Skeletal muscle satellite cell (primary cell): ENCODE measurements around the gene ETFA.

Source experiments
- H3K27me3 ChIP-seq: 2 replicates; pipeline ENCODE4 v1.7.0; 2013; ENCODE audit warnings: low read length; ENCODE audit not compliant: control insufficient read depth, insufficient read depth
- H3K36me3 ChIP-seq: 2 replicates; pipeline ENCODE4 v1.7.0; 2013; ENCODE audit warnings: mild to moderate bottlenecking, control low read depth, low read length; ENCODE audit not compliant: insufficient read depth
- H3K4me1 ChIP-seq: 2 replicates; pipeline ENCODE4 v1.7.0; 2013; ENCODE audit warnings: low read length; ENCODE audit not compliant: control insufficient read depth, insufficient read depth
- H3K4me2 ChIP-seq: 2 replicates; pipeline ENCODE4 v1.7.0; 2013; ENCODE audit warnings: mild to moderate bottlenecking, low read length
- H3K4me3 ChIP-seq: 2 replicates; pipeline ENCODE4 v1.7.0; 2013; ENCODE audit warnings: low read length
- H3K9ac ChIP-seq: 2 replicates; pipeline ENCODE4 v1.7.0; 2013; ENCODE audit warnings: mild to moderate bottlenecking, low read depth, low read length, moderate library complexity
- H3K9me3 ChIP-seq: replicated peaks from 2 replicates; pipeline ENCODE4 v1.7.0; 2013; ENCODE audit warnings: mild to moderate bottlenecking, control low read depth, low read length

ETFA gene

GRCh38 chr15:76174654-76175053 lies 136.6 kb downstream of the ETFA start:
- peaks cover 29% of the 10 kb centered on the region for H3K4me1 ChIP-seq
- H3K4me2 ChIP-seq, result no peak overlapping the region
- H3K4me3 ChIP-seq, result no peak overlapping the region
- H3K27me3 ChIP-seq, result no peaks in the 10 kb centered on the region
- H3K36me3 ChIP-seq, result no peaks in the 10 kb centered on the region
- no peak overlapping the region for H3K9ac ChIP-seq
- no peaks in the 10 kb centered on the region for H3K9me3 ChIP-seq

- Histone ChIP-seq H3K9me3 (no peaks in the 10 kb centered on the region), H3K4me1 (peaks cover 28% of the 10 kb centered on the region), H3K36me3 (no peaks in the 10 kb centered on the region), H3K4me2 (no peak overlapping the region), H3K9ac (no peak overlapping the region), H3K4me3 (no peak overlapping the region), H3K27me3 (no peaks in the 10 kb centered on the region)
These were observed 137.9 kb downstream of the ETFA start for GRCh38 chr15:76173317-76173834.

DNA sequence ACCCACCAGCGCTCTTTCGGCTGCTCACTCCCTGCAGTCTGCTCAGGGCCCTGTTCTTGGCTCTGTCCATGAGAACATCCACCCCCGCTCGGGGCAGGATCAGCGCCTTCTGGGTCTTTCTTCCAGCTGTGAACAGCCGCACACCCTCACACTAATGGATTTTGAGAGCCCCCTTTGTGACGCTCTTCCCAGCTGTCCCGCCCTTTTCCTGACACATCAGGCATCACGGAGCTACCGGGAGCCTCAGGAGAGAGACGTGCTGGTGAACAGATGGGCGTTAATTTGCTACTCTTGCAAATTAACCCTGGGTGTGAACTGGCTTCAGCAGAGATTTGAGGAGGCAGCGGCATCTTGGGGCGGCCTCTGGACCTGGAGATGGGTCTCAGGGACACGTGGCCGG lies 138.5 kb downstream of the ETFA start:
- Histone ChIP-seq H3K4me3 (no peak overlapping the region), H3K4me1 (peaks cover 22% of the 10 kb centered on the region), H3K9ac (no peak overlapping the region), H3K4me2 (no peak overlapping the region), H3K27me3 (no peaks in the 10 kb centered on the region), H3K9me3 (no peaks in the 10 kb centered on the region), H3K36me3 (no peaks in the 10 kb centered on the region)

DNA sequence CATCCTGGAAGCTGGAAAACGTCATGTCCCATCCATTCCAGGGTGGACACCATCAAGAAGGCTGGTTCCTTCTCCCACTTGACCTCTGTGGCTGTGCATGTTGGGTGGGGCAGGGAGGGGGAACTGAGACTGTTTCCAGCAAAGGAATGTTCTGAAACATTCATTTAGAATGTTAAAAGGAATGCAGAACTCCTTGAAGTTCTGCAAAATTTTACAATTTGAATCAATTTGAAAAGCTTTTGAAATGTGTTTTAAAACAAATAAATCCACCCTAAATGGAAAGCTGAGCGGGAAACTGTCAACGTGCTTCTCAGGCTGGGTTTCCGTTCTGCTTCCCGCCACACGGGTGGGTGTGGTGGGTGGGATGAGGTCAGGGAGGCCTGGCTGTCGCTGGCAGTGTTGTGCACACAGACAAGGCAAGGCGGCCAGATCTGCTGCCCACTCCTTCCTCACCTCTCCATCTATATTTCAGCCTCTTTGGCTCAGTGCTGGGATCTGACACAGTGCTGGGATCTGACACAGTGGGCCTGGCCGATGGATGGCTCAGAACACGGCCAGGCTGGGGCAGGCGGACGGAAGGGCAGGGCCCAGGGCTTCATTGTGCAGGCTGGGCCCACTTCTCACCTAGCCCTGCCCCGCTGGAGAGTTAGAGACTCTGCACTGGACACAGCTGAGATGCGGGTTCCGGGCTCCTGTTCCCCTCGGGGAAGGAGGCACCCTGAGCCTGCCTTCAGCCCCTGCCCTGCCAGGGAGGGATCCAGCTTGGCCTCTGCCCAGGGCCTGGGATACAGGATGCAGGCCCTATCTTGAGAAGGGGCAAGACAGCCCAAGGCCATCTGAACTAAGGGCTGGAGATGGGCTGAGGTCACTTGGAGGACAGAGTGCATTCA lies 141.1 kb downstream of the ETFA start:
- H3K4me1 ChIP-seq, result peaks cover 13% of the 10 kb centered on the region
- peaks cover 5% of the 10 kb centered on the region for H3K27me3 ChIP-seq
- H3K4me2 ChIP-seq, result peak overlapping the region; percentile 10
- no peaks in the 10 kb centered on the region for H3K9me3 ChIP-seq
- peak overlapping the region; percentile 49 for H3K9ac ChIP-seq
- no peak overlapping the region for H3K4me3 ChIP-seq
- H3K36me3 ChIP-seq, result no peaks in the 10 kb centered on the region

GRCh38 chr15:76169018-76169417 lies 142.3 kb downstream of the ETFA start:
- Histone ChIP-seq H3K27me3 (peaks cover 5% of the 10 kb centered on the region), H3K4me1 (peaks cover 13% of the 10 kb centered on the region), H3K4me3 (no peak overlapping the region), H3K4me2 (no peak overlapping the region), H3K36me3 (no peaks in the 10 kb centered on the region), H3K9me3 (no peaks in the 10 kb centered on the region), H3K9ac (no peak overlapping the region)

DNA sequence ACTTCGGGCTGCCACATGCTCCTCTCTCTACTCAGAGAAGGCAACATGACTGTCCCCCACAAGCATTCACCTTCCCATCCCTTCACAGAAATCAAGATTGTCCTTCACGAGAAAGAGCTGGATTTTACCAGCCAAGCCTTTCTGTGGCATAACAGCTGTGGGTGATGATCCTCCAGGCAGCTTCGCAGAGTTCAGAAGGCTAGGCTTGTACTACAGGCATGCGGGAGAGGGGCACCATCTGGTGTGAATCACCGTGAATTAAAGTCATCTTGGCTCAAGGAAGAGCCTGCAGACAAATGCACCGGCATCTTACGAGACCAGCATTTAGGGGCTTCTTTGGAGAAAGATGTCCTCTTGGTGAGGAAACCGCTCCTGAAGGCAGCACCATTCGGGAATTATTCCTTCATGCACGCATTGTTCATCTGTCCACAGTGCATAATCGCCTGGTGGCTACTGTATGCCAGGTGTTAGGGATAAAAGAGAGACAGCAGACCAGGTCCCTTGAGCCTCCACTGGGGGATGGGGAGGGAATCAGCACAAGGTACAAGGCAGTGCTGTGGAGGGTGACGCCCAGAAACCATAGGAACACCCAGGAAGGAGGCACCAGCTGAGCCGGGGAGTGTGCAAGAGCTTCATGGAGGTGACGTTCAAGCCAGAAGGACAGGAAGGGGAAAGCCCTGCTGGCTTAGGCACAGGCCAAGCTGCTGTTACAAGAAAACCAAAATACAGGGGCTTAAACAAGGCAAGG lies 142.9 kb downstream of the ETFA start:
- H3K9ac ChIP-seq, result no peak overlapping the region
- no peak overlapping the region for H3K4me3 ChIP-seq
- H3K27me3 ChIP-seq, result peaks cover 5% of the 10 kb centered on the region
- no peaks in the 10 kb centered on the region for H3K36me3 ChIP-seq
- no peak overlapping the region for H3K4me2 ChIP-seq
- peaks cover 16% of the 10 kb centered on the region for H3K4me1 ChIP-seq
- H3K9me3 ChIP-seq, result no peaks in the 10 kb centered on the region

DNA sequence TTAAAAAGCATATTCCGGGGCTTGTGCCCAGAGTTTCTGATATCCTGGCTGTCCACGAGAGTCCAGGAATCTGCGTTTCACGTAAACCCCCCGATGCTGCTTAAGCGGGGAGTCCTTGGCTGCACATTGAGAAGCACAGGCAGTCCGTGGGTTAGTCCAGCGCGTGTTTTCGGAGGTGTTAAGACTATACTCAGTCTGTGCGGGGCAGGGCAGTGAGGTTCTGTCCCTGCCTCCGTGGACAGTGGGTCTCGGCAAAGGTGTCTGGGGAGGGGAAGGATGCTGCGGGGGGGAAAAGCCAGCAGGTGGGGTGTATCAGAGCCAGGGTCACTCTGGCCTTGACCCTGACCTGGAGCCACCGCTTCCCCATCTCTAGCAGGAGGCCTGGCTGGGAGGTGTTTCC lies 145.3 kb downstream of the ETFA start:
- Histone ChIP-seq H3K4me2 (no peak overlapping the region), H3K27me3 (peaks cover 5% of the 10 kb centered on the region), H3K4me1 (peaks cover 39% of the 10 kb centered on the region), H3K9ac (no peak overlapping the region), H3K36me3 (no peaks in the 10 kb centered on the region), H3K9me3 (no peaks in the 10 kb centered on the region), H3K4me3 (no peak overlapping the region)
